HepG2 (cell line): ENCODE measurements around the gene ARL5C. TPM values are rescaled to one million over a fixed set of nuclear protein-coding genes. Genes with fewer than 3 reads are reported as not detected.

Experiments used
- ETV6 ChIP-seq: sonication (generic); formaldehyde crosslinking; conservative IDR thresholded peaks from 2 replicates; pipeline ENCODE4 v1.4.0; 2020; ENCODE audit warnings: missing genetic modification reagents
- FOXP4 ChIP-seq: sonication (generic); formaldehyde crosslinking; IDR thresholded peaks from 2 replicates; pipeline ENCODE4 v1.4.0; 2020; ENCODE audit warnings: missing genetic modification reagents
- HMG20A ChIP-seq: IDR thresholded peaks from 2 replicates; pipeline ENCODE4 v1.6.1; 2016; ENCODE audit warnings: borderline replicate concordance
- IKZF1 ChIP-seq: fragments of 450-650 bp; IDR thresholded peaks from 2 replicates; pipeline ENCODE4 v1.7.1; 2016
- REL ChIP-seq: sonication (generic); formaldehyde crosslinking; conservative IDR thresholded peaks from 2 replicates; pipeline ENCODE4 v1.8.0; 2022; ENCODE audit warnings: mild to moderate bottlenecking, missing genetic modification reagents, moderate library complexity
- SRSF9 ChIP-seq: fragments of 200-400 bp; formaldehyde crosslinking; IDR thresholded peaks from 2 replicates; pipeline ENCODE4 v1.6.1; 2018; ENCODE audit warnings: borderline replicate concordance, mild to moderate bottlenecking, low read depth, low read length; ENCODE audit not compliant: insufficient read depth, poor library complexity, severe bottlenecking
- YEATS4 ChIP-seq: sonication (generic); formaldehyde crosslinking; IDR thresholded peaks from 2 replicates; pipeline ENCODE4 v1.4.0; 2020; ENCODE audit warnings: missing genetic modification reagents, borderline replicate concordance
- ZC3H13 ChIP-seq: sonication (generic); formaldehyde crosslinking; IDR thresholded peaks from 2 replicates; pipeline ENCODE4 v1.8.1; 2023; ENCODE audit warnings: mild to moderate bottlenecking, missing genetic modification reagents, moderate library complexity
- ZFP36 ChIP-seq: fragments of 150-350 bp; IDR thresholded peaks from 2 replicates; pipeline ENCODE4 v1.6.1; 2018; ENCODE audit warnings: borderline replicate concordance, low read length, low read depth; ENCODE audit not compliant: partially characterized antibody
- ZFP36L2 ChIP-seq: sonication (generic); formaldehyde crosslinking; IDR thresholded peaks from 2 replicates; pipeline ENCODE4 v1.4.0; 2020; ENCODE audit warnings: missing genetic modification reagents
- ZKSCAN8 ChIP-seq: IDR thresholded peaks from 2 replicates; pipeline ENCODE4 v1.6.1; 2016; ENCODE audit warnings: borderline replicate concordance, missing genetic modification reagents, missing compliant biosample characterization
- ZNF12 ChIP-seq: sonication (generic); formaldehyde crosslinking; IDR thresholded peaks from 2 replicates; pipeline ENCODE4 v1.5.0; 2020; ENCODE audit warnings: missing genetic modification reagents
- ZNF136 ChIP-seq: sonication (generic); formaldehyde crosslinking; IDR thresholded peaks from 2 replicates; pipeline ENCODE4 v1.8.1; 2022; ENCODE audit warnings: low read depth, mild to moderate bottlenecking, moderate library complexity, missing genetic modification reagents
- ZNF383 ChIP-seq: sonication (generic); formaldehyde crosslinking; IDR thresholded peaks from 2 replicates; pipeline ENCODE4 v1.4.0; 2020; ENCODE audit warnings: missing genetic modification reagents, mild to moderate bottlenecking, borderline replicate concordance
- ZNF484 ChIP-seq: sonication (generic); formaldehyde crosslinking; IDR thresholded peaks from 2 replicates; pipeline ENCODE4 v1.5.1; 2020; ENCODE audit warnings: mild to moderate bottlenecking, low read depth, missing genetic modification reagents, borderline replicate concordance
- ZNF891 ChIP-seq: sonication (generic); formaldehyde crosslinking; IDR thresholded peaks from 2 replicates; pipeline ENCODE4 v1.5.0; 2020; ENCODE audit warnings: mild to moderate bottlenecking, missing genetic modification reagents
- polyA plus RNA-seq, 8 experiments: library from polyadenylated mRNA; depleted of rRNA in 3 of 8; stranded (reverse) in 7 of 8; unstranded in 1 of 8; fragments of >200 nt; fragmentation: Illumina TruSeq in 4 of 8; extraction: Trizol in 4 of 8; gene quantifications; 2 replicates each; pipeline versions ENCODE4 v1.2.1 to v1.2.3, GENCODE V29; 2011 to 2016; ENCODE audit warnings: low read depth in 4 of 8, missing spikeins in 1 of 8, mixed read lengths in 1 of 8; ENCODE audit not compliant: insufficient read depth in 1 of 8
- total RNA-seq, 5 experiments: library from RNA; depleted of rRNA; stranded (reverse); fragments of >200 nt; fragmentation: Illumina TruSeq; extraction: Trizol; gene quantifications; 2 replicates each; pipeline ENCODE4 v1.2.3, GENCODE V29; 2016; ENCODE audit warnings: low read depth in 1 of 5
- TF ChIP-seq, protein P1 (sequence below): IDR thresholded peaks from 2 replicates; pipeline ENCODE4 v1.6.1; 2012; ENCODE audit warnings: low read depth, low read length, improper control_type of control experiment
- TF ChIP-seq, protein P2 (sequence below): sonication (generic); formaldehyde crosslinking; IDR thresholded peaks from 2 replicates; pipeline ENCODE4 v1.4.0; 2020; ENCODE audit warnings: missing genetic modification reagents
- TF ChIP-seq, protein P3 (sequence below): sonication (generic); formaldehyde crosslinking; IDR thresholded peaks from 2 replicates; pipeline ENCODE4 v1.8.1; 2022; ENCODE audit warnings: mild to moderate bottlenecking, missing genetic modification reagents
- TF ChIP-seq, protein P4 (sequence below): fragments of 450-650 bp; IDR thresholded peaks from 2 replicates; pipeline ENCODE4 v1.6.1; 2017; ENCODE audit warnings: mild to moderate bottlenecking

ARL5C gene
- total and polyA plus RNA-seq, 2 of the 13 experiments (the other 11 are each of a cell fraction or from before 2014, with no cell fraction given), result not detected

DNA sequence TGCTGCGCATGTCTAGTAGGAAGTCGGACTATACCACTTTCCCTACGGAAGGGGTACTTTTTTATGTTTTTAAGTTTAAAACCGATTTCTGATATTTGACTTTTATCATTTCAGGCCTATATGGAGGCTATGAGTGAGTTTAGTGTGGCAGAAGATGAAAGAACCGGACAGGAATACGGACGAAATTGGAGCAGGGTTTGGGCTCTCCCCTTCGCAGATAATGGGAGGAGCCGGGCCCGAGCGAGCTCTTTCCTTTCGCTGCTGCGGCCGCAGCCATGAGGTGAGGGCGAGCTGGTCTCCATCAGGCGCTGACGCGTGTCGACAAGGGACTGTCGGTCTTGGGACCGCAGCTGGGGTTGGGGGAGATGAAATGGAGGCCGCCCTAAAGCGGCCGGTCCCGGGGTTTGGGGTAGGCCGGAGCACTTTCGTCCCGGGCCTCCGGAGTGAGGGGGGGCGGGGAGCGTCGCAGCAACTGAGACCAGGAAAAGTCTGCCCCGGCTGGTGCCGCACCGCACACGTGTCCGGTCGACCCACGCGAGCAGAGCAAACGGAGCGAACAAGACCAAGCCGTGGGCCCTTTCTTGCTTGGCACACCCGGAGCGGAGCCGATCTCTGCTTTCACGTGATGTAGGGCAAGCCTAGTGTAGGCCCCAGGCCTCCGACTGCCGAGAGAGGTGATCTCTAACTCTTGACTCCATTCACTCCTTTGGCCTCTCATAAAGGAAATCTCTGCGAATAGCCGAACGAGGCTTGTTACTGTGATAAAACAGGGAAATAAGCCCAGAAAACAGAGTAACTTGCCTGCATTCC, 34.3 kb upstream of the ARL5C start, which contains the start of gene RPL19 (continued):
- no peak for TF ChIP-seq SRSF9
- TF ChIP-seq ZFP36L2 (CRISPR knock-in tag), result peak; percentile 40; the same call in 1 of the 2 replicates
- TF ChIP-seq IKZF1, result no peak
- TF ChIP-seq, protein P1, sequence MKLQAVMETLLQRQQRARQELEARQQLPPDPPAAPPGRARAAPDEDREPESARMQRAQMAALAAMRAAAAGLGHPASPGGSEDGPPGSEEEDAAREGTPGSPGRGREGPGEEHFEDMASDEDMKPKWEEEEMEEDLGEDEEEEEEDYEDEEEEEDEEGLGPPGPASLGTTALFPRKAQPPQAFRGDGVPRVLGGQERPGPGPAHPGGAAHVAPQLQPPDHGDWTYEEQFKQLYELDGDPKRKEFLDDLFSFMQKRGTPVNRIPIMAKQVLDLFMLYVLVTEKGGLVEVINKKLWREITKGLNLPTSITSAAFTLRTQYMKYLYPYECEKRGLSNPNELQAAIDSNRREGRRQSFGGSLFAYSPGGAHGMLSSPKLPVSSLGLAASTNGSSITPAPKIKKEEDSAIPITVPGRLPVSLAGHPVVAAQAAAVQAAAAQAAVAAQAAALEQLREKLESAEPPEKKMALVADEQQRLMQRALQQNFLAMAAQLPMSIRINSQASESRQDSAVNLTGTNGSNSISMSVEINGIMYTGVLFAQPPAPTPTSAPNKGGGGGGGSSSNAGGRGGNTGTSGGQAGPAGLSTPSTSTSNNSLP, result no peak; the same call in 1 of the 2 replicates
- peak; percentile 35; the same call in 1 of the 2 replicates for TF ChIP-seq FOXP4 (CRISPR knock-in tag)
- peak; percentile 17; the same call in 1 of the 2 replicates for TF ChIP-seq ZKSCAN8 (CRISPR knock-in tag)
- peak; percentile 86; the same call in 1 of the 2 replicates for TF ChIP-seq YEATS4 (CRISPR knock-in tag)
- TF ChIP-seq ZNF136 (CRISPR knock-in tag), result peak; percentile 58; the same call in 1 of the 2 replicates
- peak; percentile 94 for TF ChIP-seq ZNF891
- TF ChIP-seq ZC3H13, result no peak; the same call in 1 of the 2 replicates
- TF ChIP-seq HMG20A (CRISPR knock-in tag), result no peak
- no peak for TF ChIP-seq ZNF383 (CRISPR knock-in tag)
- TF ChIP-seq ZNF12 (CRISPR knock-in tag), result peak; percentile 73; the same call in 1 of the 2 replicates
- TF ChIP-seq, protein P2, sequence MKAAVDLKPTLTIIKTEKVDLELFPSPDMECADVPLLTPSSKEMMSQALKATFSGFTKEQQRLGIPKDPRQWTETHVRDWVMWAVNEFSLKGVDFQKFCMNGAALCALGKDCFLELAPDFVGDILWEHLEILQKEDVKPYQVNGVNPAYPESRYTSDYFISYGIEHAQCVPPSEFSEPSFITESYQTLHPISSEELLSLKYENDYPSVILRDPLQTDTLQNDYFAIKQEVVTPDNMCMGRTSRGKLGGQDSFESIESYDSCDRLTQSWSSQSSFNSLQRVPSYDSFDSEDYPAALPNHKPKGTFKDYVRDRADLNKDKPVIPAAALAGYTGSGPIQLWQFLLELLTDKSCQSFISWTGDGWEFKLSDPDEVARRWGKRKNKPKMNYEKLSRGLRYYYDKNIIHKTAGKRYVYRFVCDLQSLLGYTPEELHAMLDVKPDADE, result no peak; the same call in 1 of the 2 replicates
- TF ChIP-seq ZNF484, result no peak
- TF ChIP-seq, protein P3, sequence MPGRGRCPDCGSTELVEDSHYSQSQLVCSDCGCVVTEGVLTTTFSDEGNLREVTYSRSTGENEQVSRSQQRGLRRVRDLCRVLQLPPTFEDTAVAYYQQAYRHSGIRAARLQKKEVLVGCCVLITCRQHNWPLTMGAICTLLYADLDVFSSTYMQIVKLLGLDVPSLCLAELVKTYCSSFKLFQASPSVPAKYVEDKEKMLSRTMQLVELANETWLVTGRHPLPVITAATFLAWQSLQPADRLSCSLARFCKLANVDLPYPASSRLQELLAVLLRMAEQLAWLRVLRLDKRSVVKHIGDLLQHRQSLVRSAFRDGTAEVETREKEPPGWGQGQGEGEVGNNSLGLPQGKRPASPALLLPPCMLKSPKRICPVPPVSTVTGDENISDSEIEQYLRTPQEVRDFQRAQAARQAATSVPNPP (CRISPR knock-in tag), result no peak
- TF ChIP-seq ZFP36, result no peak
- no peak for TF ChIP-seq REL (CRISPR knock-in tag)
- TF ChIP-seq, protein P4, sequence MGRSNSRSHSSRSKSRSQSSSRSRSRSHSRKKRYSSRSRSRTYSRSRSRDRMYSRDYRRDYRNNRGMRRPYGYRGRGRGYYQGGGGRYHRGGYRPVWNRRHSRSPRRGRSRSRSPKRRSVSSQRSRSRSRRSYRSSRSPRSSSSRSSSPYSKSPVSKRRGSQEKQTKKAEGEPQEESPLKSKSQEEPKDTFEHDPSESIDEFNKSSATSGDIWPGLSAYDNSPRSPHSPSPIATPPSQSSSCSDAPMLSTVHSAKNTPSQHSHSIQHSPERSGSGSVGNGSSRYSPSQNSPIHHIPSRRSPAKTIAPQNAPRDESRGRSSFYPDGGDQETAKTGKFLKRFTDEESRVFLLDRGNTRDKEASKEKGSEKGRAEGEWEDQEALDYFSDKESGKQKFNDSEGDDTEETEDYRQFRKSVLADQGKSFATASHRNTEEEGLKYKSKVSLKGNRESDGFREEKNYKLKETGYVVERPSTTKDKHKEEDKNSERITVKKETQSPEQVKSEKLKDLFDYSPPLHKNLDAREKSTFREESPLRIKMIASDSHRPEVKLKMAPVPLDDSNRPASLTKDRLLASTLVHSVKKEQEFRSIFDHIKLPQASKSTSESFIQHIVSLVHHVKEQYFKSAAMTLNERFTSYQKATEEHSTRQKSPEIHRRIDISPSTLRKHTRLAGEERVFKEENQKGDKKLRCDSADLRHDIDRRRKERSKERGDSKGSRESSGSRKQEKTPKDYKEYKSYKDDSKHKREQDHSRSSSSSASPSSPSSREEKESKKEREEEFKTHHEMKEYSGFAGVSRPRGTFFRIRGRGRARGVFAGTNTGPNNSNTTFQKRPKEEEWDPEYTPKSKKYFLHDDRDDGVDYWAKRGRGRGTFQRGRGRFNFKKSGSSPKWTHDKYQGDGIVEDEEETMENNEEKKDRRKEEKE, result no peak
- no peak; the same call in 1 of the 2 replicates for TF ChIP-seq ETV6 (CRISPR knock-in tag)
